GM12872 (cell line): Measurements from ENCODE around the gene SFN.

Experiments used
- TF ChIP-seq, protein P1 (sequence below): IDR thresholded peaks from 3 replicates; pipeline ENCODE4 v1.5.1; 2011; ENCODE audit warnings: low read depth, mild to moderate bottlenecking, low read length, moderate library complexity; ENCODE audit not compliant: insufficient read depth

The SFN gene

GRCh38 chr1:26854906-26855305 lies 8.0 kb upstream of the SFN start:
- TF ChIP-seq, protein P1, sequence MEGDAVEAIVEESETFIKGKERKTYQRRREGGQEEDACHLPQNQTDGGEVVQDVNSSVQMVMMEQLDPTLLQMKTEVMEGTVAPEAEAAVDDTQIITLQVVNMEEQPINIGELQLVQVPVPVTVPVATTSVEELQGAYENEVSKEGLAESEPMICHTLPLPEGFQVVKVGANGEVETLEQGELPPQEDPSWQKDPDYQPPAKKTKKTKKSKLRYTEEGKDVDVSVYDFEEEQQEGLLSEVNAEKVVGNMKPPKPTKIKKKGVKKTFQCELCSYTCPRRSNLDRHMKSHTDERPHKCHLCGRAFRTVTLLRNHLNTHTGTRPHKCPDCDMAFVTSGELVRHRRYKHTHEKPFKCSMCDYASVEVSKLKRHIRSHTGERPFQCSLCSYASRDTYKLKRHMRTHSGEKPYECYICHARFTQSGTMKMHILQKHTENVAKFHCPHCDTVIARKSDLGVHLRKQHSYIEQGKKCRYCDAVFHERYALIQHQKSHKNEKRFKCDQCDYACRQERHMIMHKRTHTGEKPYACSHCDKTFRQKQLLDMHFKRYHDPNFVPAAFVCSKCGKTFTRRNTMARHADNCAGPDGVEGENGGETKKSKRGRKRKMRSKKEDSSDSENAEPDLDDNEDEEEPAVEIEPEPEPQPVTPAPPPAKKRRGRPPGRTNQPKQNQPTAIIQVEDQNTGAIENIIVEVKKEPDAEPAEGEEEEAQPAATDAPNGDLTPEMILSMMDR, result no peak

DNA sequence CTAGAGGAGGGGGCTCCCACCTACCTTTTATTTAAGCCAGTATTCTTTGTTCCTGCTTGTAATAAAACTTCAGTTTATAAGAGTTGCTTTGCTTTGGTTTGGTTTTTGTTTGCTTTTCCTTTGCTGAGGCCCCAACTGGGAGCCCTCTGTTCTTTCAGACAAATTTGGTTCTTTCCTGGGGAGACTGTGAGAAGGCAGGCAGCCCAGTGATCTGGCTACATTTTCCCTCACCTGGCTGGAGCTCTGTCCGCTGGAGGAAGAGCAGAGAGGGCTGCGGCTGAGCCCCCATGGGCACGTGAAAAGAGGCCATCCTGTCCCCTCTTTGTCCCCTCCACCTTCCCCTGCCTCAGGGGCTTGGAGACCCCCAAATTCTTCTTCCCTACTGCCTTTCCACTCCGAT lies 7.3 kb upstream of the SFN start:
- TF ChIP-seq, protein P1, result no peak

DNA sequence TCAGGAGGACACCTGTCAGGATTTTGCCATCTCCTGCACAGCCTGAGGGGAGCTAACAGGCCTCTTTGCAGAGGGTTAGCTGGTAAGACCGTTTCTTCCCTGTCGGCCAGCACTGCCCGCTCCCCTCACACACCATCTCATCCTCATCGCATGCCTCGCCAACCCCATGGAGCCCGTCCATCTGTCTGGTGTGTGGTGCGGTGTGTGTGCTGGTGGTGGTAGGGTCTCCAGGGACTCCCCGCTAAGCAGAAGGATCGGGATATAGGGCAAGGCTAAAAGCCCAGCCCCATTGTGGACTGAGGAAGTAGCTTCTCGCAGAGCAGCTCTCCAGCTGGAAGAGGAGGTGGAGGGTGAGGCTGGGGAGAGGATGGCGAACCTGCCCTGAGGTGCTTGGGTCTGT lies 6.8 kb upstream of the SFN start:
- TF ChIP-seq, protein P1, result no peak

GRCh38 chr1:26856604-26857469 lies 6.1 kb upstream of the SFN start:
- TF ChIP-seq, protein P1, result no peak

GRCh38 chr1:26857473-26858060 lies 5.4 kb upstream of the SFN start:
- TF ChIP-seq, protein P1, result no peak

- TF ChIP-seq, protein P1, result no peak
Measured at GRCh38 chr1:26858160-26858559, 4.8 kb upstream of the SFN start.

- TF ChIP-seq, protein P1, result no peak
Measured at GRCh38 chr1:26858891-26859640, 3.9 kb upstream of the SFN start.
